ENCODE measurements around the gene MAGEA6.
"Not testable (repeated sequence)": the region's sequence is repeated elsewhere in the genome, so short reads cannot be mapped to it uniquely, and the experiment has no call there.

Gene MAGEA6

DNA sequence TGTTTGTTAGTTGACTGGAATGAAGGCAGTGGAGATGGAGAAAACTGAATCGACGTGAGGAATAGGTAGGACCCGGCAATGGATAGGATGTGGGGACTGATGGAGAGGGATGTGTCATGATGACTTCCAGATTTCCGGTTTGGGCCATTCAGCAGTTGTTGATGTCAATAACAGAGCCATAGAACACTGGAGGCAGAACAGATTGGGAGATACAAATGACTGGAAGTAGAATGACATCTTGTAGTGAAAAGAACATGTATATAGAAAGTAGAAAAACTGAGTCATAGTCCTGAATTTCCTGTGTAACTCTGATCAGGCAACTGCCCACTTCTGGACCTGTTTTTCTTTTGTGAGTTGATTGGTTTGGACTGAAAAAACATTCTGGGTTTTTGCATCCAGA, 36.5 kb upstream of the MAGEA6 start:
- TF ChIP-seq, protein P1, sequence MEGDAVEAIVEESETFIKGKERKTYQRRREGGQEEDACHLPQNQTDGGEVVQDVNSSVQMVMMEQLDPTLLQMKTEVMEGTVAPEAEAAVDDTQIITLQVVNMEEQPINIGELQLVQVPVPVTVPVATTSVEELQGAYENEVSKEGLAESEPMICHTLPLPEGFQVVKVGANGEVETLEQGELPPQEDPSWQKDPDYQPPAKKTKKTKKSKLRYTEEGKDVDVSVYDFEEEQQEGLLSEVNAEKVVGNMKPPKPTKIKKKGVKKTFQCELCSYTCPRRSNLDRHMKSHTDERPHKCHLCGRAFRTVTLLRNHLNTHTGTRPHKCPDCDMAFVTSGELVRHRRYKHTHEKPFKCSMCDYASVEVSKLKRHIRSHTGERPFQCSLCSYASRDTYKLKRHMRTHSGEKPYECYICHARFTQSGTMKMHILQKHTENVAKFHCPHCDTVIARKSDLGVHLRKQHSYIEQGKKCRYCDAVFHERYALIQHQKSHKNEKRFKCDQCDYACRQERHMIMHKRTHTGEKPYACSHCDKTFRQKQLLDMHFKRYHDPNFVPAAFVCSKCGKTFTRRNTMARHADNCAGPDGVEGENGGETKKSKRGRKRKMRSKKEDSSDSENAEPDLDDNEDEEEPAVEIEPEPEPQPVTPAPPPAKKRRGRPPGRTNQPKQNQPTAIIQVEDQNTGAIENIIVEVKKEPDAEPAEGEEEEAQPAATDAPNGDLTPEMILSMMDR (IDR thresholded peaks at IDR 0.05; ENCODE audit: low read depth, low read length): no peak
- no peak overlapping the region for H3K4me3 ChIP-seq (ENCODE audit: low read depth, low read length)

DNA sequence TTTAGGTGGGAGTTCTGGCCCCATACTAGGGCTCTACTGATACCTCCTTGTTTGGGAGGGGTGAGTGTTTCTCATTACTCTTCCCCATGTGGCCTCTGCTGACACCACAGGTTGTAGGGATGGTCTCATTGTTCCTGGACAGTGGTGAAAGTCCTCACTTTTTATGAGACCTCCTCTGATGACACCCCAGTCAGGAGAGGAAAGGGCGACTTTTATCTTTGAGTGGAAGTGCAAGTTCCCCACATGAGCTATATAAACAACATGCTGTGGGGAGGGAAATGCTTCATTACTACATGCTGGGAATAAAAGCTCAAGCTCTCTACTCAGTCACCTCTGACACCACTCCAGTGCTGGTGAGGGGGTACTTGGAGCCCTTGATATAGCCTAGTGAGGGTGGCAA, 29.5 kb upstream of the MAGEA6 start:
- TF ChIP-seq, protein P1 (IDR thresholded peaks at IDR 0.05; ENCODE audit: low read depth, low read length): no peak
- H3K4me3 ChIP-seq (ENCODE audit: low read depth, low read length): no peak overlapping the region

DNA sequence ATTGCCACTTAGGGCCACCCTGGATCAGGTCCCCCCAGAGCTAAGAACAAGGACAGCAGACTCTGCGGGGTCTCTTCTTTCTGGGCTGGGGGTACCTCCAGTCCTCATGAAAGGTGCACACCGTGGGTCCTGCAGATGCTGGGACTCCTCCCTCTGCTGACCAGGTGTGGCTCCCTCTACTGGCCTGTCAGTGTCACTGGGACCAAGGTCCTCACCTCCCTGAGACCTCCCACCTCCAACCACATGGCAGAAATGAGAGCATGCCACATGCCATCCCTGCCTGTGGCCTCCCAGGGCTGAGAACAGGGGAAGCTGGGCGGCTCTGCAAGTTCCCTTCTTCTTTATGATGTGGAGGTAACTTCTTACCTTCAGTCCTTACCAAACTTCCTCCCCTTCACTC, 17.6 kb upstream of the MAGEA6 start:
- not testable (repeated sequence) for H3K4me3 ChIP-seq (ENCODE audit: low read depth, low read length)

DNA sequence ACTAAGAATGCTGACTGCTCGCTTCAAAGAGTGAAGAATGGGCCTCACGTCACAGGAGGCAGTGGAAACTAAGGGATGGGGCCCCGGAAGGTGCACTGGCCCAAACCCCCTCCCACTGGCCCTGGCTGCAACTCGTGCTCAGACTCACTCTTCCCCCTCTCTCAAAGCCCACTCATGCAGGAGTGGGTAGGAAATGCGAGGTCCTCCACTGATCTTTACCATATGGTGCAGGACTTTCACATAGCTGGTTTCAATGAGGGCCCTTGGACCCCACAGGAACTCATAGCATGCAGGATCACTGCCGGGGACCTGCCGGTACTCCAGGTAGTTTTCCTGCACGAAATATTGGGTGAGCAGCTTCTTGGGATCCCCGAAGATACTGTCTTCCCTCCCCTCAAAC, 2.9 kb downstream of the MAGEA6 start:
- not testable (repeated sequence) for H3K4me3 ChIP-seq (ENCODE audit: low read depth, low read length)

DNA sequence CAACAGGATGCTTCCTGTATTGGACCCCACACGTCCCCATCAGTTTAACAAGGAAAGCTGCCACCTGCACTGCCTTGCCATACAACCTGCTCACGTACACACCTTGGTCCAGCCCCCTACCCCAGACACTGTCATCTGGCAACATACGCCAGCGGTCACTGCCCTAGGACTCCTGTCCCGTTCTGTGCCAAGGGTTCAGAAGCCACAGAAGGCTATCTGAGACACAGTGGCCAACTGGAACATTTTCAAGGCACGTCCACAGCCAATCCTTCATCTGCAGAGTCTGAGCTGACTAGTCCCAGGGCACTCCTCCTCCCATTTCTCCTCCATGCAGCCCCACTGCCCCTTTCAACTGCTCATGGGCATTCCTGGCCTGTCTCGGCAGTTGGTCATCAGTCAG, 7.9 kb downstream of the MAGEA6 start:
- H3K4me3 ChIP-seq (ENCODE audit: low read depth, low read length): not testable (repeated sequence)

DNA sequence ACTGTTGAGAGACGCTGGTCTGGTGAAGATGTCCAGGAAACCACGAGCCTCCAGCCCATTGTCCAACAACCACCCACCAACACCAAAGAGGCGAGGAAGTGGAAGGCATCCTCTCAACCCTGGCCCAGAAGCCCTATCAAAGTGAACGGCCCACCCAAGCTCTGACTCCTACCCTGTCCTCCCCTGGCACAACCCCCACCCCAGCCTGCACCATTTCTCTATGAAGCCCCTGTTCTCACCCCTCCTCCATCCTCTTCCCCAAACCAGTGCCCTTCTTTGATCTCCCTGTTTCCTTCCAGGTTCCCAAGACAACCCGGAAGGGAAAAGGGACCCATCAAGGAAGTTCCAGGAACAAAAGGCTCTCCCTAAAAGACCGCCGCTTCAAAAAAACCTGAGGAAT, 9.9 kb downstream of the MAGEA6 start:
- not testable (repeated sequence) for H3K4me3 ChIP-seq (ENCODE audit: low read depth, low read length)

DNA sequence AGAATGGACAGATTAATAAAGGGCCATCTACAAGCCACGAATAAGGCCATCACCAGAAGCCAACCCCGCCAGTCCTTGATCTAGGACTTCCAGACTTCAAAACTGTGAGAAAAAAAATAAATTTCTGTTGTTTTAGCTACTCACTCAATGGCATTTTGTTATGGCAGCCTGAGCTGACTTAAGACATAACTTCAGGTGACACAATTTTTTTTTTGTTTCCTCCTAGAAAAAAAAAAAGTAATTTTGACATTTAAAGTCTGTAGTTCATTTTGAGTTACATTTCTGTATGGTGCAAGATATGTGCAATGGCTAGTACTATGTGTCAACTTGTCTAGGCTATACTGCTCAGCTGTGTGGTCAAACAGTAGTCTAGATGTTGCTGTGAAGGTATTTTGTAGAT, 10.6 kb downstream of the MAGEA6 start, which contains the start of gene CSAG3:
Gene CSAG3 (plus strand): TSS at position 301 of the 400 bp plus-strand sequence.
- not testable (repeated sequence) for H3K4me3 ChIP-seq (ENCODE audit: low read depth, low read length)

DNA sequence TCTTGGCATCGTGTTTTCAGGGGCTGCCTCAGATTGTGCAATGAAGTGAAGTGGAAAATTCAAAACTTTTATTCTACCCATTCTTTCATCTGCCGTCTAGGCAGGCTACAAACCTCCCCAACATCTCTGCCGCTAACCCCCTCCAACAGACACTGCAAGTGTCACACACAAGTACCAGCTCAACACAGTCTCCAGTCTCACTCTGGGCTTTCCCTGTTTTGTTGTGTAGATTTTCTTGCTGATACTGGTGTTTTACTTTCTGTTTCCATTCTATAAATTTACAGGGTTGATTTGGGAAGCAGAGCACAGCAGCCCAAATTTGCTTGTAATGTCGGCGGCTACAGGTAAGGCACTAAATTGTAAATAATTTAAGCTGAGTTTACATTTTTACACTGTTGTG, 14.6 kb downstream of the MAGEA6 start:
- H3K4me3 ChIP-seq (ENCODE audit: low read depth, low read length): not testable (repeated sequence)

DNA sequence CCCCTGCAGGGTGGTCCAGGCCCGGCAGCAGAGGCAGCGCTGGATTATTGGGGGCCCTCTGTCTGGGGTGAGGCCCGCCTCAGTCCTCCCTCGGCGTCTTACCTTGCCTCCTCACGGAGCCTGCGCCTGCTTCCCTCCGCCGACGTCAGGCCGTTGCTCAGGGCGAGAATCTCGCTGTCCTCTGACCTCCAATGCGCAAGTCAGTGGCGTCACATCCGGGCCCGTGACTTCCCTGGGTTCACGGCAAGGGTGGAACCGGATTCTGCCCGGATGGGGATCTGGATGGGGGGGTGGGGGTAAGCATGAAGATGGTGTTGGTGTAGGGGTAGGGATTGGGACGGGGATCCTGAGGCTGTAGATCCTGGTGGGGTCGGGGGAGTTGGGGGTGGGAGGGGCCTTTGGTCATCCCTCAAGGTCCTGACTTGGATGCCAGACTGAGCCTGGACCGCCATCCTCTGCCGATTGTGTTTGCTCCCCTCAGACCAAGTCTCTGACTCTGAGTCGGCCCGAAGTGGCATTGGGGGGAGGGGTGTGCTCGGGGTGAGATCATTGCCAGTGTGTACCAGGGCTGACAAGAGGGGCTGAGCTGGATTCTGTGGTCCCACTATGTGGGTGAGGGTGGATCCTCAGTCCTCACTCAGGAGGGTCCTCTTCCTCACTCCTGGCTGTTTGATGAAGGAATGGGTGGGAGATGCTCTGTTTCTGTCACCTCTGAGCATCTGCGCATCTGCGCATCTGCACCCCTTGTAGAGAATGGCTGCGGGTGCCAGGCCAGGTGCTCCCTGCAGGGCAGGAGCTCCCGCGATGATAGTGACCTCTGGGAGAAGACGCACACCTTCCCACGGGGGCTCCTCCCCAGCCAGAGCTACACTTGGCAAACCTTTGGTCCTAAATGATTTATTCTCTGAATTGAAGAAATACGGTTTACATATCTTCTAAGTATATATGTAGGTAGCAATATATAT, 15.5 kb downstream of the MAGEA6 start, which contains the start of gene MAGEA2:
Gene MAGEA2 (minus strand): TSS at position 157 of the 965 bp plus-strand sequence. CDS start 2,479 bp downstream, outside the sequence.
- H3K4me3 ChIP-seq (ENCODE audit: low read depth, low read length): not testable (repeated sequence)

DNA sequence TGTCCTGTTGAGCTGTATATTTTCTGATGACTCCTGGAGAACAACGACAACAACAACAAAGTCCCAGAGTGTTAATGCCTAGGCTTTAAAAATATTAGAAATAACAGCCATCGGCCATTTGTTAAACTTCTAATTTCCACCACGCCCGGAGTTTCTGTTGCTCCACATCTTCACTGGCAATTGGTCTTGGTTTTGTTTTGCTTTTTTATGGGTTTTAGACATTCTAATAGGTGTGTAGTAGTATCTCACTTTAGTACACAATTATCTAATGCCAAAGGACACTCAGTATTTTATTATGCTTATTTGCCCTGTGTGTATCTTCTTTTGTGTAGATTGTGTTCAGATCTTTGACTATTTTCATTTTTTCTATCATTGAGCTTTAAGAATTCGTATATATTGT, 30.9 kb downstream of the MAGEA6 start:
- no peak overlapping the region for H3K4me3 ChIP-seq (ENCODE audit: low read depth, low read length)
- TF ChIP-seq, protein P1 (IDR thresholded peaks at IDR 0.05; ENCODE audit: low read depth, low read length): no peak

DNA sequence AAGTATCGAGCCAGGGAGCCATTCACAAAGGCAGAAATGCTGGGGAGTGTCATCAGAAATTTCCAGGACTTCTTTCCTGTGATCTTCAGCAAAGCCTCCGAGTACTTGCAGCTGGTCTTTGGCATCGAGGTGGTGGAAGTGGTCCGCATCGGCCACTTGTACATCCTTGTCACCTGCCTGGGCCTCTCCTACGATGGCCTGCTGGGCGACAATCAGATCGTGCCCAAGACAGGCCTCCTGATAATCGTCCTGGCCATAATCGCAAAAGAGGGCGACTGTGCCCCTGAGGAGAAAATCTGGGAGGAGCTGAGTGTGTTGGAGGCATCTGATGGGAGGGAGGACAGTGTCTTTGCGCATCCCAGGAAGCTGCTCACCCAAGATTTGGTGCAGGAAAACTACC, 33.0 kb downstream of the MAGEA6 start:
- not testable (repeated sequence) for H3K4me3 ChIP-seq (ENCODE audit: low read depth, low read length)
